SK-N-MC (cell line): ENCODE data around the gene AIP.

Source experiments
- DNase-seq: peaks from one replicate; pipeline ENCODE4 v3.0.0-alpha.2; 2011; ENCODE audit warnings: low read depth, low spot score
- H3K27ac ChIP-seq: fragments of 200-600 bp; sonication (generic); 2 replicates; pipeline ENCODE4 v1.5.1; 2016; ENCODE audit warnings: mixed run types
- H3K36me3 ChIP-seq: fragments of 200-600 bp; sonication (generic); 2 replicates; pipeline ENCODE4 v1.6.1; 2017; ENCODE audit warnings: antibody characterized with exemption, low read length, mixed read lengths; ENCODE audit not compliant: insufficient read depth
- H3K4me3 ChIP-seq: fragments of 200-600 bp; sonication (generic); 2 replicates; pipeline ENCODE4 v1.5.1; 2016
- H3K9ac ChIP-seq: fragments of 200-600 bp; sonication (generic); 2 replicates; pipeline ENCODE4 v1.8.0; 2017; ENCODE audit warnings: mixed run types, mixed read lengths; ENCODE audit not compliant: insufficient read length
- H3K9me3 ChIP-seq: fragments of 200-600 bp; sonication (generic); 2 replicates; pipeline ENCODE4 v1.6.1; 2017; ENCODE audit warnings: low read depth, mild to moderate bottlenecking, antibody characterized with exemption, low read length, moderate library complexity, mixed read lengths
- EZH2 ChIP-seq: fragments of 200-600 bp; sonication (generic); IDR thresholded peaks from one replicate; pipeline ENCODE4 v1.6.1; 2017; ENCODE audit warnings: antibody characterized with exemption
- FOXP2 ChIP-seq: optimal IDR thresholded peaks from 2 replicates; pipeline ENCODE3; 2011; ENCODE audit warnings: mild to moderate bottlenecking, moderate library complexity; ENCODE audit not compliant: insufficient read depth; ENCODE audit errors: extremely low read length, control extremely low read depth
- POLR2AphosphoS5 ChIP-seq: IDR thresholded peaks from 2 replicates; pipeline ENCODE4 v1.6.1; 2012; ENCODE audit warnings: mild to moderate bottlenecking, low read depth, low read length, borderline replicate concordance

Gene AIP

DNA sequence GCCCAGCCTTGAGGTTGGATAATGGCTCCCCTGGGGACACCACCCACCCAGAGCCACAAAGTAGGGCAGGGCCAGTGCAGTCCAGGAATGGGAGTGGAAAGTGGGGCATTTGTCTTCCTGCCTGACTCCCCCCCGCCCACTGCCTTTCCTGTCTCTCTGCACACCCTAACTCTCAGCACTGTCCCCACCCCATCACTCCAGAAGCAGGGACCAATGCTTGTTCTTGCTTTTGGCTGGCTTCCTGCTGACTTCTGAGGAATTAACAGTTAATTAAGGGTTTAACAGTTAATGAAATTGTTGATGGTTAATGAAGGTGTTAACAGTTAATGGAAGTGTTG is 17.6 kb downstream of the AIP start:
- H3K9me3 ChIP-seq, result no peaks in the 10 kb centered on the region
- H3K4me3 ChIP-seq, result no peak overlapping the region
- H3K36me3 ChIP-seq, result no peaks in the 10 kb centered on the region
- H3K9ac ChIP-seq, result no peak overlapping the region
- no peak for DNase-seq
- no peak overlapping the region for H3K27ac ChIP-seq
- TF ChIP-seq POLR2AphosphoS5 (no peak; the same call in 1 of the 2 replicates), EZH2 (no peak), FOXP2 (no peak)

DNA sequence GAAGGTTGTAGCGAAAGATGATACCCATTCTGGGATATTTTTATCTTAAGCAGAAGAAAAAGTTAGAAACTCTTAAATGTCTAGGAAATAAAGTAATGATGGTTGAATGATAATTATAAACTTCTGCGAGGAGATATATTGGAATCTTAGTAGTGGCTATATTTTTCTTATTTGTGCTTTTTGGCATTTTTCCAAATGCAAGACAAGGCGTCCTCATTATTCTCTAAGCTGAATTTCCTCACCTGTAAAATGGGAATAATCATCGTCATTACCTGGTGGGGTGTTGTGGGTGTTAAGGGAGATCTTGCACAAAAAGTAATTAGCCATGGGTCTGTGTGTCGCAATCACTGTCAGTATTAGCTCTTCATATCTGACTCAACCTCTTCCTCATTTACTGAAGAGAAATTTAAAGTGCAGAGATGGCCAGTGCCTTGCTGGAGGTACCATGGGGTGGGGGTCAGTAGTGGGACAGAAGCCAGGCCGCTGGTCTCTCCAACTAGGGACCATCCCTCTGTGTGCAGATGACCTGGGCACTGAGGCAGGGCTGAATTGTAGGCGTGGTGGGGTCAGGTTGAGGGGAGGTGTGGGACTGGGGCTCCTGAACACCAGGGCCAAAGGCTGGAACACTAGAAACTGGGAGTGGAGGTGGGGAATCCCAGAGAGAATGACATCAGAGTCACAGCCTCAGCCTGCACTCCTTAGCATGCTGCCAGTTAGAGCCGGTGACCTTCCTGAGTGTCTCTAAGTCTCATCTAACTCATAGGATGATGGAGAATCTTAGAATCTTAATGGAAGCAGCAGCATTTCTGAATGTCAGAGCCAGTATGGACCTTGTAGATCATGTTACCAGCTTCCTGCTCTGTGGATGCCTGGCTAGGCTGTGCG is 18.2 kb downstream of the AIP start:
- no peak for DNase-seq
- TF ChIP-seq POLR2AphosphoS5, result no peak
- no peak for TF ChIP-seq EZH2
- TF ChIP-seq FOXP2, result no peak
- H3K4me3 ChIP-seq, result no peak overlapping the region
- no peaks in the 10 kb centered on the region for H3K9me3 ChIP-seq
- no peaks in the 10 kb centered on the region for H3K36me3 ChIP-seq
- no peak overlapping the region for H3K9ac ChIP-seq
- H3K27ac ChIP-seq, result no peak overlapping the region

DNA sequence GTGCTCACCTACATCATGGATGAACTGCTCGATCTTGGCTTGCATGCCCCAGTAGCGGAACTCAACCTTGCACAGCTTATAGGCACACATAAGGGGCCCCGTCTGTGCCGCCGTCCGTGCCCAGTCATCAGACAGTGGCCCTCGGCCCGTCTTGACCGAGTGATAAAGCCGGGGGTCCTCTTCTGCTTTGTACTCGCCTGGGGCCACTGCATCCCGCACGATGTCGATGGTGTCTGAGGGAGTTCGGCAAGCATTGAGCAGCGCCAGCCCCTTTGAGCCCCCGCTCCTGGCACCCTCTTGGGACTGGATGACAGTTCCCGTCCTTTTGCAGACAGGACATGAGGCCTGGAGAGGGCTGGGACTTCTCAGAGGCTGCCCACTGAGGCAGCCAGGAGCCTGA is 19.0 kb downstream of the AIP start:
- Histone ChIP-seq H3K27ac (no peak overlapping the region), H3K36me3 (no peaks in the 10 kb centered on the region), H3K9me3 (no peaks in the 10 kb centered on the region), H3K4me3 (no peak overlapping the region), H3K9ac (no peak overlapping the region)
- no peak for DNase-seq
- TF ChIP-seq EZH2 (no peak), POLR2AphosphoS5 (no peak), FOXP2 (no peak)

DNA sequence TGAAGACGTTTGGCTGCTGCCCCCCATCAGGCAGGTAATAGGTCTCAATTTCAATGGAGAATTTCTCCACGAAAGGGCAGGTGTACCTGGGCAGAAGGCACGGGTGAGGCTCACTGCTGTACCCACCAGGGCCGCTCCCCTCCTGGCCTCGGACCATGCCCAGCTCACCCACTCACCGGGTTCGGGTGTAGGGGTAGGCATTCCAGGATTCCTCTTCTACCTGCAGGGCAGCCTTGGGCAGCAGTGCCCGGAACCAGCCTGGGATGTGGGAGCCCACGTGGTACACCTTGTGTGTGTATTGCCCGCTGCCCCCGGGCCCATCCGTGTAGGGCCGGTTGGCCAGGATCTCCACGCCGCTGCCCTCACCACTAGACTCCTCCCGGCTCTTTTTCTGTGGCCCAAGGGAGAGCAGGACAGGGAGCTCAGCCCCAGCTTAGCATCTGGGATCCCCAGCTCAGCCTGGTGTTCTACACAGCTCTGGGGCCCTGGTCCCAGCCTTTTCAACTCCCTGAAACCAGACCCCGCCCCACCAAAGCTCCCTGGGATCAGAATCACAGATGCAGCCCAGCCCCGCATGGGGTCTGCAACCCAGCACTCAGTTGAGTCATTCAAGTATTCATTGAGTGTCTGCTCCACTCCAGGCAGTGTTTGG is 19.6 kb downstream of the AIP start:
- no peaks in the 10 kb centered on the region for H3K36me3 ChIP-seq
- DNase-seq, result no peak
- no peak overlapping the region for H3K27ac ChIP-seq
- no peaks in the 10 kb centered on the region for H3K9me3 ChIP-seq
- TF ChIP-seq FOXP2 (no peak), POLR2AphosphoS5 (no peak), EZH2 (no peak)
- no peak overlapping the region for H3K9ac ChIP-seq
- H3K4me3 ChIP-seq, result no peak overlapping the region

DNA sequence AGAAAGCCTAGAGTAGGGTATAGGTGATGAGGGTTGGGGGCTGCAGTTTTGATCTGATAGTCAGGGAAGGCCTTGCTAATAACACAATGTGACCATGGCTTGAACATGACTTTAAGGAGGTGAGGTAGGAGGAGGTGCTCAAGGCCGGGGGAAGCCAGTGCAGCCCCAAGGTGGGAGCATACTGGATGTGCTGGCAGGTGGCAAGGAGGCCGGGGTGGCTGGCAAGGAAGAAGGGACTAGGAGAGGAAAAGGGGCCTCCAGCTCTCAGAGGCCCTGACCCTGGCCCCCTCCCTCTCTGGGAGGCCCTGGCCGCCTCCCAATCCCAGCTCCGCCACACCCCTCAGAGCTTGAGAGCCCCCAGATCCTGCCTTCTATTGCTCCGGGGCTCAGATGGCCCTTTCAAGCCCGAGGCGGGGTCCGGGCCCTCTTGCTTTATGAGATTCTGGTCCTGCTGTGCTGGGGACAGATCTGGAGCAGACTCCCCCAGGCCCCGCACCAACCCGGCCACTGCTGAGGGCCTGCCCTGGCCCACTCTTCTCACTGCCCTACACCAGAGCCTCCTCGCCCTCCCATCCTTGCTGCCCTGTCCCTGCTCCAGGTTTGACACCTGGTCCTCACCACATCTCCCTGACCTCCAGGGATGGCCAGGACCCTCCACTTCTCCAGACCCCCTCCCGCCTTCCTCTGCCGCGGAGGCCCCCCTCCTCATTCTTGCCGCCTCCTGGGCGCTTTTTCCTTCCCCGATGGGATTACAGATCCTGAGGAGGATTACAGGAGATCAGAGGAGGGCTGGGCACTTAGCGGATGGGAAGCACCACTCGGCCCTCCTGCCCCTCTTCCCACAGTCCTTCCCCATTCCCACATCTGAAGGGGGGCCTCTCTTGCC is 20.5 kb downstream of the AIP start:
- no peak for TF ChIP-seq FOXP2
- TF ChIP-seq EZH2, result no peak
- no peak for TF ChIP-seq POLR2AphosphoS5
- Histone ChIP-seq H3K4me3 (no peak overlapping the region; the same call in 1 of the 2 replicates), H3K9ac (no peak overlapping the region)

DNA sequence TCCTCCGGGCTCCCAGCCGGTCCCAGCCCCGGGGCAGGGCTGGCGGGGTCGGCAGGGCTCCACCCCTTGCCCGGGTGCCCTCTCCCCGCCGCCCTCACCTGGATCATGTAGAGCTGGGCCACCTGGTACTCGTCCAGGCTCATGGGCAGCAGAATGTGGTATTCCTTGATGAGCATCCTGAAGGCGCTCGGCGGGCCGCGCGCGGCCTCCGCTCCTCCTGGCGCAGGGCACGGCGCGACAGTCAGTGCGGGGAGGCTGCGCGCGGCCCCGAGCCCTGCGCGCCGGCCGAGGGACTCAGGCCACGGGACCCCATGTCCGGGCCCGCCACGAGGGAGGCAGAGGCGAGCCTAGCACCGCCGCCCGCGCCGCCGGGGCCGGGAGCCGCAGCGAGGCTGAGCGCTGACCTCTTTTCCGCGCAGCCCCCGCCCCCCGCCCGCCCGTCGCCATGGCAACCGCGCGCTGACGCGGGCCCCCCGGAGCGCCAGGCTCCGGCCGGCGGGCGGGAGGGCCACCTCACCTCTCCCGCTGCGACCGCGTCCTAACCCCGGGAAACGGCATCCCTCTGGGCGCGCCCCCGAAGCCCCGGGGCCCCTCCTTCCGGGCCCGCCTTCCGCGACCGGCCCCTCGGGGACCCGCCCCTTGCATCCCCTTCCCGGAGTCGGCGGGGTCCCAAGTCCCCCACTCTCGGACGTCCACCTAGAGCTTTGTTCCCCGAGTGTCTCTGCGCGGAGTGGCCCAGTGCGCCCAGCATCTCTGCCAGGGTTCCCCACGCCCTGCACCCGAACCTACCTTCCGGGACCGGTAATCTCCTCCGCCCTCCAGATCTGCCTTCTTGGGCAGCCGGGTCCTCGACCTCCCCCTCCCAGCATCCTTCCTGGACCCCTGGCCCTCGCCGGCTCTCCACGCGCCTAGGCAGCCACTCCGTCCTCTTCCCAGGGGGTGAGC is 21.5 kb downstream of the AIP start:
- H3K36me3 ChIP-seq, result no peaks in the 10 kb centered on the region
- no peak overlapping the region for H3K27ac ChIP-seq

More for the DNA sequence above, 20.5 kb downstream of the AIP start:
- Histone ChIP-seq H3K27ac (no peak overlapping the region), H3K36me3 (no peaks in the 10 kb centered on the region), H3K9me3 (no peaks in the 10 kb centered on the region)
- DNase-seq, result no peak

DNA sequence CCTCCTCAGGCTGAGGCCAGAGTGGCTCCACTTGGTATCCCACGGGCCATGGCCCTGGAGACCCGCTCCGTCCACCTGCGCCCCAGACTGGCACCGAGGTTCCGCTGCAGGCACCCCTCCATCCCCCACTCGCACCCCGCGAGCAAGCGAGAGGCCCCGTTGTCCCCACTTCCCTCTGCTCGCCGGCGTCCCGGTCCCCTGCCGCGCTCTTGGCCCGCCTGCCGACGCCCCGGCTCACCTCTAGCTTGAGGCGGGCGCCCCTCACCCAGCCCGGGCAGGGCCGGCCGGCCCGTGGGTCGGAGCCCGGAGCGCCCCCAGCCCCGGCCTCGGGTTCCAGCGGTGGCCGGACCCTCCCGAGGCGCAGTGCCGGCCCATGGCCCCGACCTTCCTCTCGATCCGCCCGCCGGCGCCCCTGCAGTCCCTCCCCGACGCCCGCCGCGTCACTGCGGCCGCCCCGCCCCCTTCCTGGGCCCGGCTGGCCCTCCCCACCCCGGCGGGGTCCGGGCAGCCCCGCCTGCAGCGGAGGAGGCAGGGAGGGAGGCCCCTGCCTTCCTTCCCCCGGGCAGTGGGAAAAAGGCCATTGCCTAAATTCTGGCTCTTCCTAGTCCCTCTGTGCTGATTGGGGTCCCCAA is 22.2 kb downstream of the AIP start, which contains the start of gene PITPNM1:
PITPNM1 (minus strand) TSS at position 414 of the 632 bp plus-strand sequence. CDS start 1,183 bp downstream, outside the sequence.
- H3K9ac ChIP-seq, result peak within 1 kb of the TSS; percentile 51
- DNase-seq, result no peak
- no peaks in the 10 kb centered on the region for H3K9me3 ChIP-seq
- H3K27ac ChIP-seq, result peak within 1 kb of the TSS; percentile 64
- H3K4me3 ChIP-seq, result peak within 1 kb of the TSS; percentile 76
- TF ChIP-seq FOXP2, result no peak
- 0 out of 2 replicates have a peak, but pooled peaks have one; percentile 22 for TF ChIP-seq POLR2AphosphoS5
- H3K36me3 ChIP-seq, result no peaks in the 10 kb centered on the region

More for the DNA sequence above, 21.5 kb downstream of the AIP start:
- peak overlapping the region; percentile 76 for H3K4me3 ChIP-seq
- H3K9me3 ChIP-seq, result no peaks in the 10 kb centered on the region
- TF ChIP-seq FOXP2 (no peak), EZH2 (no peak), POLR2AphosphoS5 (no peak)
- no peak overlapping the region for H3K9ac ChIP-seq
- no peak for DNase-seq
